CD4-positive, alpha-beta T cell treated with Interleukin-6 for 4 hours (primary cell): ENCODE measurements around the gene ST7.
"Not testable (repeated sequence)": the region's sequence is repeated elsewhere in the genome, so short reads cannot be mapped to it uniquely, and the experiment has no call there.

Experiments used
- DNase-seq: peaks from one replicate; pipeline ENCODE4 v3.0.0-alpha.2; 2020; ENCODE audit warnings: mixed read lengths

Gene ST7

GRCh38 chr7:117101026-117101425, 147.7 kb downstream of the ST7 start:
- no peak for DNase-seq

- peak; percentile 23 for DNase-seq
Measured at GRCh38 chr7:117110480-117111315, 157.4 kb downstream of the ST7 start.

- DNase-seq: no peak
Measured at GRCh38 chr7:117111535-117111934, 158.2 kb downstream of the ST7 start.

- no peak for DNase-seq
Measured at GRCh38 chr7:117112640-117113039, 159.3 kb downstream of the ST7 start.

- DNase-seq: no peak
Measured at GRCh38 chr7:117113871-117114270, 160.6 kb downstream of the ST7 start.

- DNase-seq: no peak
Measured at GRCh38 chr7:117114272-117114671, 161.0 kb downstream of the ST7 start.

- no peak for DNase-seq
Measured at GRCh38 chr7:117116211-117116610, 162.9 kb downstream of the ST7 start.

GRCh38 chr7:117117172-117117571, 163.9 kb downstream of the ST7 start:
- DNase-seq: no peak

GRCh38 chr7:117118579-117119180, 165.4 kb downstream of the ST7 start:
- no peak for DNase-seq

GRCh38 chr7:117119192-117119924, 166.1 kb downstream of the ST7 start:
- peak; percentile 84 for DNase-seq

- not testable (repeated sequence) for DNase-seq
Measured at GRCh38 chr7:117120321-117120720, 167.0 kb downstream of the ST7 start.

- DNase-seq: not testable (repeated sequence)
Measured at GRCh38 chr7:117122036-117122435, 168.7 kb downstream of the ST7 start.

GRCh38 chr7:117122536-117122935, 169.2 kb downstream of the ST7 start:
- DNase-seq: no peak

GRCh38 chr7:117123311-117123926, 170.1 kb downstream of the ST7 start:
- no peak for DNase-seq

GRCh38 chr7:117124591-117125220, 171.4 kb downstream of the ST7 start:
- peak; percentile 48 for DNase-seq

- DNase-seq: no peak
Measured at GRCh38 chr7:117126676-117127075, 173.4 kb downstream of the ST7 start.

GRCh38 chr7:117127585-117128168, 174.4 kb downstream of the ST7 start:
- peak; percentile 65 for DNase-seq

- DNase-seq: no peak
Measured at GRCh38 chr7:117129521-117129955, 176.2 kb downstream of the ST7 start.

- DNase-seq: no peak
Measured at GRCh38 chr7:117130262-117130661, 177.0 kb downstream of the ST7 start.

GRCh38 chr7:117132321-117133120, 179.2 kb downstream of the ST7 start:
- no peak for DNase-seq

- no peak for DNase-seq
Measured at GRCh38 chr7:117133125-117133524, 179.8 kb downstream of the ST7 start.
